Neural progenitor cell (in vitro differentiated cells): Measurements from ENCODE around the gene SPEM1.
"Not testable (repeated sequence)": the region's sequence is repeated elsewhere in the genome, so short reads cannot be mapped to it uniquely, and the experiment has no call there.

Source experiments
- EZH2 ChIP-seq: fragments of 200-600 bp; sonication (generic); IDR thresholded peaks from 2 replicates; pipeline ENCODE4 v1.6.1; 2017; ENCODE audit warnings: antibody characterized with exemption, mild to moderate bottlenecking, moderate library complexity
- TF ChIP-seq, protein P1 (sequence below): fragments of 200-600 bp; sonication (generic); IDR thresholded peaks from 2 replicates; pipeline ENCODE4 v1.5.1; 2017; ENCODE audit warnings: antibody characterized with exemption, mild to moderate bottlenecking

DNA sequence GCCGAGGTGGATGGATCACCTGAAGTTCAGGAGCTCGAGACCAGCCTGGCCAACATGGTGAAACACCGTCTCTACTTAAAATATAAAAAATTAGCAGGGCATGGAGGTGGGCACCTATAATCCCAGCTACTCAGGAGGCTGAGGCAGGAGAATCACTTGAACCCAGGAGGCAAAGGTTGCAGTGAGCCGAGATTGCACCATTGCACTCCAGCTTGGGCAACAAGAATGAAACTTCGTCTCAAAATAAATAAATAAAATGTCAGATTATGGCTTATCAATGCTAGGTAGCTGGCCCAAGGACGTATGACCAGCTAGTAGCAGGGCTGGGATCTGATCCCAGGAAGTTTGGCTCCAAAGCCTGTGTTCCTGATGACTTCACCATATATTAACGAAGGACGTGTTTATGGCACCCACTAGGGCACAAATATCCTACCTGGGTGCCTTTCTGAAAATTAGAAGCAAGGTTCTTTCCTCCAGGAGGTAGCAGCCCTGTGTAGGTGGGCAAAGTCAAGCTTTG is 50.4 kb downstream of the SPEM1 start:
- TF ChIP-seq, protein P1, sequence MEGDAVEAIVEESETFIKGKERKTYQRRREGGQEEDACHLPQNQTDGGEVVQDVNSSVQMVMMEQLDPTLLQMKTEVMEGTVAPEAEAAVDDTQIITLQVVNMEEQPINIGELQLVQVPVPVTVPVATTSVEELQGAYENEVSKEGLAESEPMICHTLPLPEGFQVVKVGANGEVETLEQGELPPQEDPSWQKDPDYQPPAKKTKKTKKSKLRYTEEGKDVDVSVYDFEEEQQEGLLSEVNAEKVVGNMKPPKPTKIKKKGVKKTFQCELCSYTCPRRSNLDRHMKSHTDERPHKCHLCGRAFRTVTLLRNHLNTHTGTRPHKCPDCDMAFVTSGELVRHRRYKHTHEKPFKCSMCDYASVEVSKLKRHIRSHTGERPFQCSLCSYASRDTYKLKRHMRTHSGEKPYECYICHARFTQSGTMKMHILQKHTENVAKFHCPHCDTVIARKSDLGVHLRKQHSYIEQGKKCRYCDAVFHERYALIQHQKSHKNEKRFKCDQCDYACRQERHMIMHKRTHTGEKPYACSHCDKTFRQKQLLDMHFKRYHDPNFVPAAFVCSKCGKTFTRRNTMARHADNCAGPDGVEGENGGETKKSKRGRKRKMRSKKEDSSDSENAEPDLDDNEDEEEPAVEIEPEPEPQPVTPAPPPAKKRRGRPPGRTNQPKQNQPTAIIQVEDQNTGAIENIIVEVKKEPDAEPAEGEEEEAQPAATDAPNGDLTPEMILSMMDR, result not testable (repeated sequence)
- TF ChIP-seq EZH2, result not testable (repeated sequence)
